ENCODE results near the gene EMP2.

- TF ChIP-seq, protein P1, sequence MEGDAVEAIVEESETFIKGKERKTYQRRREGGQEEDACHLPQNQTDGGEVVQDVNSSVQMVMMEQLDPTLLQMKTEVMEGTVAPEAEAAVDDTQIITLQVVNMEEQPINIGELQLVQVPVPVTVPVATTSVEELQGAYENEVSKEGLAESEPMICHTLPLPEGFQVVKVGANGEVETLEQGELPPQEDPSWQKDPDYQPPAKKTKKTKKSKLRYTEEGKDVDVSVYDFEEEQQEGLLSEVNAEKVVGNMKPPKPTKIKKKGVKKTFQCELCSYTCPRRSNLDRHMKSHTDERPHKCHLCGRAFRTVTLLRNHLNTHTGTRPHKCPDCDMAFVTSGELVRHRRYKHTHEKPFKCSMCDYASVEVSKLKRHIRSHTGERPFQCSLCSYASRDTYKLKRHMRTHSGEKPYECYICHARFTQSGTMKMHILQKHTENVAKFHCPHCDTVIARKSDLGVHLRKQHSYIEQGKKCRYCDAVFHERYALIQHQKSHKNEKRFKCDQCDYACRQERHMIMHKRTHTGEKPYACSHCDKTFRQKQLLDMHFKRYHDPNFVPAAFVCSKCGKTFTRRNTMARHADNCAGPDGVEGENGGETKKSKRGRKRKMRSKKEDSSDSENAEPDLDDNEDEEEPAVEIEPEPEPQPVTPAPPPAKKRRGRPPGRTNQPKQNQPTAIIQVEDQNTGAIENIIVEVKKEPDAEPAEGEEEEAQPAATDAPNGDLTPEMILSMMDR (IDR thresholded peaks at IDR 0.05; ENCODE audit: low read length), result no peak
- TF ChIP-seq EZH2 (IDR thresholded peaks at IDR 0.05; ENCODE audit: borderline replicate concordance, low read length), result no peak
These were observed 30.2 kb upstream of the EMP2 start for GRCh38 chr16:10610499-10611184.

Measured in OCI-LY1 (cell line).